Left lung (tissue), 10 donors: Measurements from ENCODE around the gene LRMDA. TPM values are rescaled to one million over a fixed set of nuclear protein-coding genes. Genes with fewer than 3 reads are reported as not detected.

Experiments used
- ATAC-seq: fragments of 200-7000 bp; cut with Tn5 transposase; one replicate; pipeline ENCODE4 v1.9.1; 2020; ENCODE audit warnings: moderate library complexity
- DNase-seq, 4 donors: peaks; one replicate each; pipeline ENCODE4 v3.0.0-alpha.2; 2013 to 2020
- H3K27ac ChIP-seq, 2 donors: fragments of 200-600 bp; sonication (generic) in 1 of 2; one replicate each; pipeline versions ENCODE4 v1.5.0 to v1.8.0; 2020 to 2021
- H3K27me3 ChIP-seq, 2 donors: fragments of 200-600 bp; sonication (generic) in 1 of 2; one replicate each; pipeline versions ENCODE4 v1.5.0 to v1.8.0; 2020 to 2021
- H3K36me3 ChIP-seq, 2 donors: fragments of 200-600 bp; sonication (generic) in 1 of 2; one replicate each; pipeline versions ENCODE4 v1.5.0 to v1.8.0; 2020 to 2021
- H3K4me1 ChIP-seq, 2 donors: fragments of 200-600 bp; one replicate each; pipeline ENCODE4 v1.8.0; 2021
- H3K4me3 ChIP-seq, 2 donors: fragments of 200-600 bp; sonication (generic) in 1 of 2; one replicate each; pipeline versions ENCODE4 v1.5.0 to v1.8.0; 2020 to 2021; ENCODE audit warnings: mild to moderate bottlenecking in 1 of 2
- H3K9me3 ChIP-seq, 2 donors: fragments of 200-600 bp; sonication (generic) in 1 of 2; one replicate each; pipeline versions ENCODE4 v1.5.0 to v1.8.0; 2020 to 2021
- CTCF ChIP-seq, 2 donors: fragments of 200-600 bp; sonication (generic) in 1 of 2; IDR thresholded peaks; one replicate each; pipeline versions ENCODE4 v1.5.0 to v1.8.0; 2021; ENCODE audit warnings: antibody characterized with exemption in 2 of 2
- intact Hi-C, 2 donors: fragments of 100-400 bp; cut with DNase I; formaldehyde crosslinking; loops; one replicate each; pipeline versions ENCODE4 v1.11.2 to v1.14.2; 2022
- polyA plus RNA-seq, 6 donors: library from polyadenylated mRNA; unstranded; fragments of 120-200 nt; gene quantifications; one replicate each; pipeline ENCODE4 v1.2.1, GENCODE V29; 2013; ENCODE audit not compliant: insufficient read length in 6 of 6
- total RNA-seq, 2 donors: library from RNA; stranded (reverse); fragmentation: NEBNext Ultra II Directional; extraction: Animal tissue kit (Norgen Biotek cat#: 25700); gene quantifications; one replicate each; pipeline ENCODE4 v1.2.1, GENCODE V29; 2021
- donor health status: DM: no; HTN: yes; CAD: no.
- donor health status: DM: no; HTN: no; CAD: no.

Gene LRMDA
- total and polyA plus RNA-seq, 8 donors: 13.9 to 23.6 (median 18.7) TPM

GRCh38 chr10:76466836-76467503, 1035.5 kb downstream of the LRMDA start:
- Histone ChIP-seq H3K4me3 (no peak overlapping the region), H3K4me1 (no peaks in the 10 kb centered on the region), H3K36me3 (no peaks in the 10 kb centered on the region), H3K27me3 (no peaks in the 10 kb centered on the region), H3K27ac (no peak overlapping the region), H3K9me3 (no peaks in the 10 kb centered on the region)
- TF ChIP-seq CTCF (IDR thresholded peaks at IDR 0.05): no peak
- DNase-seq (no peak), ATAC-seq (no peak)
- intact Hi-C loops: no loop called here

- H3K27me3 ChIP-seq: no peaks in the 10 kb centered on the region
- ATAC-seq (no peak), DNase-seq (no peak)
- no peak overlapping the region for H3K27ac ChIP-seq
- H3K36me3 ChIP-seq: no peaks in the 10 kb centered on the region
- no peaks in the 10 kb centered on the region for H3K4me1 ChIP-seq
- intact Hi-C loops: no loop called here
- no peak for TF ChIP-seq CTCF (IDR thresholded peaks at IDR 0.05)
- no peaks in the 10 kb centered on the region for H3K9me3 ChIP-seq
- no peak overlapping the region for H3K4me3 ChIP-seq
Observed at GRCh38 chr10:76469675-76470074, 1038.3 kb downstream of the LRMDA start.

- H3K27ac ChIP-seq: no peak overlapping the region
- intact Hi-C loops: no loop called here
- ATAC-seq: no peak
Observed at GRCh38 chr10:76479103-76479790, 1047.8 kb downstream of the LRMDA start.

GRCh38 chr10:76481178-76481577, 1049.8 kb downstream of the LRMDA start:
- intact Hi-C loops: no loop called here
- TF ChIP-seq CTCF (IDR thresholded peaks at IDR 0.05): no peak
- no peaks in the 10 kb centered on the region for H3K36me3 ChIP-seq
- peaks cover 0 to 6% of the 10 kb centered on the region in 2 donors for H3K9me3 ChIP-seq
- H3K27ac ChIP-seq: no peak overlapping the region
- DNase-seq (no peak), ATAC-seq (no peak)
- no peaks in the 10 kb centered on the region for H3K27me3 ChIP-seq
- H3K4me1 ChIP-seq: no peaks in the 10 kb centered on the region
- H3K4me3 ChIP-seq: no peak overlapping the region

More at GRCh38 chr10:76479103-76479790, 1047.8 kb downstream of the LRMDA start:
- TF ChIP-seq CTCF (IDR thresholded peaks at IDR 0.05): no peak
- no peaks in the 10 kb centered on the region for H3K36me3 ChIP-seq
- no peaks in the 10 kb centered on the region for H3K27me3 ChIP-seq
- no peak overlapping the region for H3K4me3 ChIP-seq
- no peak for DNase-seq
- H3K9me3 ChIP-seq: peaks cover 0 to 6% of the 10 kb centered on the region in 2 donors
- no peaks in the 10 kb centered on the region for H3K4me1 ChIP-seq

GRCh38 chr10:76487582-76487981, 1056.2 kb downstream of the LRMDA start:
- DNase-seq: no peak
- ATAC-seq: no peak
- Histone ChIP-seq H3K27ac (no peak overlapping the region), H3K9me3 (peaks cover 0 to 31% of the 10 kb centered on the region in 2 donors), H3K4me3 (no peak overlapping the region), H3K36me3 (no peaks in the 10 kb centered on the region), H3K27me3 (no peaks in the 10 kb centered on the region), H3K4me1 (no peaks in the 10 kb centered on the region)
- no peak for TF ChIP-seq CTCF (IDR thresholded peaks at IDR 0.05)
- intact Hi-C loops: no loop called here
